HUES48 (cell line): ENCODE results near the gene ELAVL3.

Source experiments
- H3K27ac ChIP-seq: one replicate; pipeline ENCODE4 v1.7.0; 2013; ENCODE audit warnings: low read depth, low read length, inconsistent platforms
- H3K27me3 ChIP-seq: 2 replicates; pipeline ENCODE4 v1.6.1; 2013; ENCODE audit warnings: mild to moderate bottlenecking, low read length; ENCODE audit not compliant: control insufficient read depth, insufficient read depth
- H3K36me3 ChIP-seq: 2 replicates; pipeline ENCODE4 v1.6.1; 2013; ENCODE audit warnings: low read length; ENCODE audit not compliant: control insufficient read depth, insufficient read depth
- H3K4me1 ChIP-seq: 2 replicates; pipeline ENCODE4 v1.6.1; 2013; ENCODE audit warnings: mild to moderate bottlenecking, low read length; ENCODE audit not compliant: control insufficient read depth, insufficient read depth
- H3K4me3 ChIP-seq: 2 replicates; pipeline ENCODE4 v1.5.1; 2013; ENCODE audit warnings: mild to moderate bottlenecking, low read depth, low read length
- H3K9ac ChIP-seq: 2 replicates; pipeline ENCODE4 v1.6.1; 2013; ENCODE audit warnings: mild to moderate bottlenecking, low read depth, low read length, moderate library complexity
- H3K9me3 ChIP-seq: 2 replicates; pipeline ENCODE4 v1.6.1; 2013; ENCODE audit warnings: low read length; ENCODE audit not compliant: control insufficient read depth, insufficient read depth

ELAVL3 gene

GRCh38 chr19:11505032-11505503 lies 24.2 kb upstream of the ELAVL3 start:
- Histone ChIP-seq H3K27me3 (no peaks in the 10 kb centered on the region), H3K4me3 (peak overlapping the region; percentile 83), H3K4me1 (peaks cover 10% of the 10 kb centered on the region), H3K27ac (peak overlapping the region; percentile 95), H3K36me3 (0 out of 2 replicates have a peak, but pooled peaks cover 3% of the 10 kb centered on the region), H3K9ac (peak overlapping the region; percentile 90), H3K9me3 (no peaks in the 10 kb centered on the region)

- H3K4me3 ChIP-seq = peak overlapping the region; percentile 83
- H3K27ac ChIP-seq = peak overlapping the region; percentile 48
- 0 out of 2 replicates have a peak, but pooled peaks cover 3% of the 10 kb centered on the region for H3K36me3 ChIP-seq
- H3K4me1 ChIP-seq = peaks cover 10% of the 10 kb centered on the region
- no peaks in the 10 kb centered on the region for H3K27me3 ChIP-seq
- peak overlapping the region; percentile 44; the same call in 1 of the 2 replicates for H3K9ac ChIP-seq
- no peaks in the 10 kb centered on the region for H3K9me3 ChIP-seq
Measured at GRCh38 chr19:11504502-11505031, 23.7 kb upstream of the ELAVL3 start.

- Histone ChIP-seq H3K4me1 (peaks cover 6% of the 10 kb centered on the region), H3K27me3 (no peaks in the 10 kb centered on the region), H3K27ac (no peak overlapping the region), H3K36me3 (peaks cover 11% of the 10 kb centered on the region; the same call in 1 of the 2 replicates), H3K4me3 (no peak overlapping the region), H3K9ac (no peak overlapping the region), H3K9me3 (no peaks in the 10 kb centered on the region)
Measured at GRCh38 chr19:11499890-11500420, 19.1 kb upstream of the ELAVL3 start.

- Histone ChIP-seq H3K9me3 (no peaks in the 10 kb centered on the region), H3K4me1 (no peaks in the 10 kb centered on the region; the same call in 1 of the 2 replicates), H3K9ac (no peak overlapping the region), H3K27ac (no peak overlapping the region), H3K4me3 (no peak overlapping the region), H3K36me3 (peaks cover 11% of the 10 kb centered on the region; the same call in 1 of the 2 replicates), H3K27me3 (no peaks in the 10 kb centered on the region)
Measured at GRCh38 chr19:11499220-11499726, 18.4 kb upstream of the ELAVL3 start.

- Histone ChIP-seq H3K4me1 (no peaks in the 10 kb centered on the region), H3K9me3 (no peaks in the 10 kb centered on the region), H3K36me3 (peaks cover 11% of the 10 kb centered on the region; the same call in 1 of the 2 replicates), H3K4me3 (no peak overlapping the region), H3K27me3 (no peaks in the 10 kb centered on the region), H3K27ac (no peak overlapping the region), H3K9ac (no peak overlapping the region)
Measured at GRCh38 chr19:11496391-11497163, 15.7 kb upstream of the ELAVL3 start.

GRCh38 chr19:11495885-11496284 lies 15.0 kb upstream of the ELAVL3 start:
- no peaks in the 10 kb centered on the region for H3K27me3 ChIP-seq
- no peak overlapping the region for H3K9ac ChIP-seq
- no peaks in the 10 kb centered on the region for H3K9me3 ChIP-seq
- no peak overlapping the region for H3K27ac ChIP-seq
- H3K4me3 ChIP-seq = no peak overlapping the region
- no peaks in the 10 kb centered on the region for H3K4me1 ChIP-seq
- peaks cover 11% of the 10 kb centered on the region; the same call in 1 of the 2 replicates for H3K36me3 ChIP-seq

GRCh38 chr19:11495481-11495880 lies 14.6 kb upstream of the ELAVL3 start:
- H3K27ac ChIP-seq = no peak overlapping the region
- peaks cover 11% of the 10 kb centered on the region; the same call in 1 of the 2 replicates for H3K36me3 ChIP-seq
- no peaks in the 10 kb centered on the region for H3K27me3 ChIP-seq
- H3K9me3 ChIP-seq = no peaks in the 10 kb centered on the region
- H3K4me3 ChIP-seq = no peak overlapping the region
- no peak overlapping the region for H3K9ac ChIP-seq
- H3K4me1 ChIP-seq = no peaks in the 10 kb centered on the region

GRCh38 chr19:11494634-11495285 lies 13.9 kb upstream of the ELAVL3 start:
- H3K9me3 ChIP-seq = no peaks in the 10 kb centered on the region
- peaks cover 11% of the 10 kb centered on the region; the same call in 1 of the 2 replicates for H3K36me3 ChIP-seq
- H3K9ac ChIP-seq = no peak overlapping the region
- H3K27ac ChIP-seq = no peak overlapping the region
- H3K4me3 ChIP-seq = no peak overlapping the region
- H3K27me3 ChIP-seq = no peaks in the 10 kb centered on the region
- H3K4me1 ChIP-seq = no peaks in the 10 kb centered on the region

- Histone ChIP-seq H3K4me1 (no peaks in the 10 kb centered on the region), H3K9ac (no peak overlapping the region), H3K36me3 (no peaks in the 10 kb centered on the region), H3K9me3 (no peaks in the 10 kb centered on the region), H3K27me3 (no peaks in the 10 kb centered on the region), H3K27ac (no peak overlapping the region), H3K4me3 (no peak overlapping the region)
Measured at GRCh38 chr19:11489378-11489777, 8.5 kb upstream of the ELAVL3 start.

- Histone ChIP-seq H3K27ac (no peak overlapping the region), H3K9me3 (no peaks in the 10 kb centered on the region), H3K4me3 (no peak overlapping the region), H3K4me1 (peaks cover 4% of the 10 kb centered on the region; the same call in 1 of the 2 replicates), H3K36me3 (no peaks in the 10 kb centered on the region), H3K27me3 (peaks cover 1% of the 10 kb centered on the region; the same call in 1 of the 2 replicates), H3K9ac (no peak overlapping the region)
Measured at GRCh38 chr19:11486661-11487503, 6.0 kb upstream of the ELAVL3 start.
